D341Med (cell line): Measurements from ENCODE around the gene SFXN5.

Experiments
- DNase-seq: peaks from one replicate; pipeline ENCODE4 v3.0.0; 2012; ENCODE audit warnings: low spot score

Gene SFXN5

DNA sequence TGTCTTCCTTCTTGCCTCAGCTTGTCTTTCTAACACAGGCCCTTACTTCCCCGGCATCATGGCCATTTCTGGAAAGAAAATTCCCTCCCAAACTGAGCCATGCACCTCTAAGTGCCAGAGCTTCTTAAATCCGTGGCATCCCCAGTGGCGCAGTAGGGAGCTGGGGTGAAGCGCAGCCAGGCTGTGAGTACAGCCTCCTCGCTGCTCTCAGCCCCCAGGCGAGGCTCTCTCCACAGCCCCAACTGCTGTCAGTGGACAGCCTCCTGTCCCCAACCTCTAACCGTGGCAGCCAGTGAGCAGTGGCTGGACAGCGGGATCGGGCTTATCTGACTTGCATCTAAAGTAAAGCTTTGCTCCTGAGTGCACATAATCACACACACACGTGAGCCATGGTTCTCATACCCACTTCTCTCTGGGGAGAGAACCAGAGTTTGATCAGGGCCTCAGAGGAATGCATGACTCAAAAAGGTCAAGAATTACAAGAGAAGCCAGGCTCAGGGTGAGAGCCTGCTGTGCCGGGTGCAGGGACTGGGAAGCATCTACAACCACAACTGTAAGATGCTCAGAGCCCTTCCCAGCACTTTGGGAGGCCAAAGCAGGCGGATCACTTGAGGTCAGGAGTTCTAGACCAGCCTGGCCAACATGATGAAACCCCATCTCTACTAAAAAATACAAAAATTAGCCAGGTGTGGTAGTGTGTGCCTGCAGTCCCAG lies 50.7 kb downstream of the SFXN5 start:
- no peak for DNase-seq

DNA sequence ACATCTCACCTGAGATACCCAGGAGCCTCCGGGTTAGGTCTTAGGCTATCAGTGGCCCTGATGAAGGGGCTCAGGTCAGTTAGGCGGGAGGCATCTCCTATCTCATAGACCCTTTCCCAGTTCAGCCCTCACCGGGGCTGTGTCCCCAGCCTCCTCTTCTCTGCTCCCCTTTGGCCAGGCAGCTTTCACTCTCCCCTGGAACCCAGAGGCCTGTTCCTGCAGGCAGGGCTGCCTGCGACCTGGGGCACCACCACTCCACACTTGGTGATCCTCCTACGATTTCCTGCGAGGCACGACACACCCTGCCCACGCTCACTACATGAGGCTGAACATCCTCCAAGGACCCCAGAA lies 51.2 kb downstream of the SFXN5 start:
- DNase-seq = no peak

DNA sequence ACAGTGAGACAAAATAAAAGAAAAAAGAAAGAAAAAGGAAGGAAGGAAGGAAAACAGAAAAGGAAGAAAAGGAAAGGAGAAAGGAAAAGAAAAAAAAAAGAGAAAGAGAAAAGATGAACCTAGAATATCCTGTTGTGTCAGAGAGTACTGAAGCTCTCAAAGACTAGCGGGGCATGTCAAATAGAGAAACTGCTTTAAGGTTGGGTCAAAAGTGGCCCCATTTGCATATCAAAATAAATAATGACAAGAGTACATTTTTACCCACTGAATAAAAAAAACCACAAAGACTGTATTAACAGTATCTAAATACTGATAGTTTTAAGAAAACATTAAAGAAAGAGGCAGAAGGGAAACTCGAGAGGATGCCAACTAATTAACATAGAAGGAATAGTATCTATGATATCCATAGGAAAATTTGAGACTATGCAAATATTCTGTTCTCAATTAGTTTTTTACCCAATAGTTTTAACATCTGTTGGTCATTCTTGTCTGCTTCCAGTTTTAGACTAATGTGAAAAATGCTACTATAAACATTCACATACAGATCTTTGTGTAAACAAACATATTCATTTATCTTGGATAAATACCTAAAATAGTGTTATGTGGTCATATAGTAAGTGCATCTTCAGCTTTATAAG lies 53.2 kb downstream of the SFXN5 start:
- DNase-seq = no peak

DNA sequence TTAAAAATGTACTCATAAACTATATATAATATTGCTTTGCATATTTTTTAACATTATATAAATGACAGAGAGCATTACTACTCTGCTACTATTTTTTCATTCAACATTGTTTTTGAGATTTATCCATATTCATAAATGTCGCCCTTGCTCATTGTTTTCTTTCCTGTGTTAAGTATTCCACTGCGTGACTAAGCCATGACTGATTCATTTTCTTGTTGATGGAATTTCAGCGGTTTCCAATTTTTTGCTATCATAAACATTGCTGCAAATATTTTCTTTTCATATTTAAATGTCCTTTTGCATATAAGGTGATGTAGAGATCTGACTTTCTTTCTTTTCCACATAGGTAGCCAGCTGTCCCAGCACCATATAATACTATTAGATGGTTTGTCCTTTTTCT lies 57.6 kb downstream of the SFXN5 start:
- no peak for DNase-seq

DNA sequence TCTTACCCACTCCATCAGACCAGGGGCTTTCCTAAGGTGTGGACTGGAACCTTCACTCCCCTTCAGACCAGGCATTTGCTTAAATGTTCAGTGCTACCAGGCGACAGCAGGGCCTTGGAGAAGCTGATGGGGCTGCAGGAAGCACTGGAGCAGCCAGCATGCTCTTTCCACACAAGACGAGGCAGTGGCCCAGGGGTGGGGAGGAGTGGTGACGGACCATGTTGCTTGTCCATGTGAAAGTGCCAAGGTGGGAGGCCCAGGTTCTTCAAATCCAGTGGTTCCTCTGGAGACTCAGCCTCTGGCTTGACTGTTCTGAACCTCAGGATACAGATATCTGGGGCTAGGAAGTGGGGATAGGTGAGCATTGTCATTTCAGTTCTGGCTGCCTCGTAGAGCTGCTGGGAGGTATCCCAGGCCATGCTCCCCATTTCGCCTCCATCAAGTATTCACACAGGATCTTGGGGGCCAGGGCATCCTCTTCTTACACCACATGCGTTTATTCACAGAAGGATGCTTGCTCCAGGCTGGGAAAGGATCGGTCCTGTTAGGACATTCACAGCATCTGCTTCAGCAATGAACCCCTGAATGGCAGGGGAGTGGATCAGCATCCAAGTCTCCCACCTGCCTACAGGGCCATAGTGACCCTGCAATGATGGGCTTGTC lies 62.2 kb downstream of the SFXN5 start:
- no peak for DNase-seq

DNA sequence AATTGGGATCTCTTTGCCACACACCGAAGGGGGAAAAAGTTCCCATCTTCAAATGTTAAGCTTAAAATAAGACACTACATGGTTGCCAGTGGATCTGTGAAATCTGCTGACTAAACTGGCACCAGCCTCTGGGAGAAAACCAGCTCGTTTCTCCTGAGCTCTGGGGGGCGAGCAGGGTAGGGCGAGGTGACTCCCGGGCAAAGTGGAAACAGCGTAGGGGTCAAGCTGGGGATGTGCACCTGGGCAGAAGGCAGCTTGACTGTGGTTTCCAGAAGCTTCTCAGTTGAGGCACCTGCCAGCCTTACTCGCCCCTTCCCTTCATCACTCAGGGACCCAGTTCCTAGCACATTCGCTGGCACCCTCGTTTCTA lies 62.8 kb downstream of the SFXN5 start:
- no peak for DNase-seq

DNA sequence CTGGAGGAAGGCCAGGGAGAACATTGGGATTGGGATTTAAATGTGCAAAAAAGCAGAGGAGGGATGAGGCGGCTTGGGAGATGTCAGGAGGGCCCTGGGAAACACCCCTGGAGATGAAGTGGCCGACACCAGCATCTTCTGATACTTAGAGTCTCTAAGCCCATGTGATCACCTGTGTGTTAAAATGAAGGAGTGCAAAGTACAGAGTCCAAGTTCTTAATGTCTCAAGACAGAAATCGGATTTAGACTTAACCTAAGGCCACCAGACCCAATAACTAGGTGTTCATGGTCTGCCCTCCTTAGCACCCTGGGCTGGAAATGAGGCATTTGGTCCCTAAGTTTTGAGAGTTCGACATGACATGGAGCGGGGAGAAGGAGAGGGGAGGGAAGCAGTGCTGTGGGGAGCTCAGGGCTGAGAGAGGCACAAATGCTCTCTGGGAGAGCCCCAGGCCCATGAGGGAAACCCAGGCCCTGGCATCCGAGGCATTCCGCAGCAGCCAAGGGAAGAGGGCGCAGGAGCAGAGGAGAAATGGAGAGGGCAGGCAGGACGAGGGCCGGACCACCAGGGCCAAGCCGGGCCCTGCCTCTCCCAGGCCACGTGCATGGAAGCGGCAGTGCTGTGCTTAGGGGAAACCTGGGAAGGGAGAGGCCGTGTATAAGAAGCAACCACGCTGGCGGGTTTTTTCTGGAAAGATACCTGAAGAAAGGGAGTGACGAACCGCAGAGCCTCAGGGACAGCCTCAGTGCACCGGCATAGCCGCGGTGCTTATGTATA lies 63.3 kb downstream of the SFXN5 start:
- DNase-seq = peak; percentile 2

DNA sequence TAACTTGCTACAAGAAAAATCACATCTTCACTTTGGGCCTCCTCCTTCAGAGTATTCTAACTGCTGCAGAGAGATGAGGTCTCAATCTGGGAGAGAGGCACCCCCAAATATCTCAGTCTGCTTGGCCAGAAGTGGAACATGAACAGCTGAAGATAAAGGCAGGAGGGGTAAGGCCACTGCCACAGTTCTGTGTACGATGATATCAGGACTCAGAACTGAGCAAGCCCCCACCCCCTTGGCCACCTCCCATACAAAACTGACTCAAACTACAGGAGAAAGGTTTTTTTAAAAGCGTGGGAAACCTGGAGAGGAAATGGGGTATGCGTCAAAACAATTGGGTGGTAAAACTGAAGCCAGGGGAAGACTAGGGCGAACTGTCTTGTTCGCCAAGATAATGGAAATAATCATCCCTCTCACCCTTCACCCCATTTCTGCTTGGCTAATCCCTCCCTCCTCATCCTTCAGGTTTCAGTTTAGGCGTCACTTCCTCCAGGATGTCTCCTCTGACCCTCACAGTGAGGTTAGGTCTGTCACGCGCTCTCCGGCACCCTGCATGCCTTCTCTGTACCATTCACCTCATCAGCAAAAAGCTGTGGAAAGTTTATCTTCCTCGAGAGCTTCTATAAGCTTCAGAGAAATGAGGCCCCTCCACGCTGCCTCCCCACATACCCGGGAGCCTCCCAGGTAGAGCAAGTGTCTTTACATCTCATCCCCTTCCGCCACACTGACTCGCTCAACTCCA lies 64.4 kb downstream of the SFXN5 start:
- peak; percentile 1 for DNase-seq

DNA sequence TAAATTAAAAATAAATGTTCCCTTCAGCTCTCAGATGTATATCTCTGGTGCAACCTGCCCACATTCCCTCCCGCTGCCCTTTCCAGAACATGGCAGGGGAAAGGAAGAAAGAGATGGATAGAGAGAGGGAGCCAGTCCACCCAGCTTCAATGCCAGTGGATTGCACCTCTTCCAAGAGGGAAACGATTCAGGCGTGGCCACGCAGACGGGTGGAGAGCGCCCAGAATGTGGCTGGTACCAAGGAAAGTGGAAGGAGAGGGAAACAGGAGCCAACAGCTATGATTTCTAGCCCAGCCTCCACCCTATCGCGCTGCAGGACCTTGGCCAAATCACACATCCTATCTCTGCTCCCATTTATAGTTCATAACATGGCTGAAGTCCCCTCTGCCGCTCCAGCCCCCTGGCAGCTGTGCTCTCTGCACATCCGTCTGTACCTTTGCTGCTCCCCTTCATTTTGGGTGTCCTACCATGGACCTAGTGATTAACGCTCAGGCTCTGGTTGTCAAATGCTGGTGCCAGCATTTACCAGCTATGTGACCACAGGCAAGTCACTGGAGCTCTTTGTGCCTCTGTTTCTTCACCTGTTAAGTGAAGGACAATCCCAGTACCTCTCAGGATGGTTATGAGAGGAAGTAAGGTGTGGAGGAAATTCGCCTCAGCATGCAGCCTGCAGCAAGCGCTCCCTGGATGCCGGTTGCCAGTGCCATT lies 66.5 kb downstream of the SFXN5 start:
- peak; percentile 2 for DNase-seq

DNA sequence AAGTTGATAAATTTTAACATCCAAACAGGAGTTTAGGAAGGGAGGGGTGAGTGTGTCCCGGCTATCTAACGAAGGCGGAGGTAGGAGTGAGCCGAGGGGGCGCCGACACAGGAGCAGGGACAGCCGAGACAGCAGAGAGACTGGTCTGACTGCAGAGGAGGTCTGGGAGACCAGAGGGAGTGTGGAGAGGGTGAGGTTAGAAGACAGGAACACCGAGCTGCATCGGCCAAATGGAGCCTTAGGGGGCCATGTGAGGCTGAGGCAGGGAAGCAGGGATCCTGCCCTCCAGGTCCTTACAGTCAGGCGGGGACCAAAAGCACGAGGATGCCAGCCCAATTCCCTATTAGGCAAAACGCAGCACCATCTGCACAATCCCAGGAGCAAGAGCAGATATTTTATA lies 67.0 kb downstream of the SFXN5 start:
- DNase-seq = peak; percentile 10

DNA sequence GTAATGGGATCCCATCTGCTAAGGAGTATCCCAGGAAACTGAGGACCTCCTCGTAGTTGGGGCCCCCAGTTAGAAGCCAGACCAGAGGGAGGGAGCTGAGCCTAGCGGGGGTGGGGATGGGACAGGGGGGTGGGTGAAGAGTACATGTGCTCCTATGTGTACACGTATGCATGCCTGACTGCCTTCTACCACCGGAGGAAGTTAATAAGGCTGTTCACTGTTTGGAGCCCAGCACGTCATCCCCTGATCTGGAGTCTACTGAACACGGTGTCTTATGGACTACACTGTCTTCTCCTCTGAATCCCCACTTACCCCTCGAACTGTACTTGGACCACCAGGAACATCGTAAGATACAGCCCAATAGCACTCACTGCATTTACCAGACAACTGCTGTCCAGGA lies 68.5 kb downstream of the SFXN5 start:
- DNase-seq = no peak

DNA sequence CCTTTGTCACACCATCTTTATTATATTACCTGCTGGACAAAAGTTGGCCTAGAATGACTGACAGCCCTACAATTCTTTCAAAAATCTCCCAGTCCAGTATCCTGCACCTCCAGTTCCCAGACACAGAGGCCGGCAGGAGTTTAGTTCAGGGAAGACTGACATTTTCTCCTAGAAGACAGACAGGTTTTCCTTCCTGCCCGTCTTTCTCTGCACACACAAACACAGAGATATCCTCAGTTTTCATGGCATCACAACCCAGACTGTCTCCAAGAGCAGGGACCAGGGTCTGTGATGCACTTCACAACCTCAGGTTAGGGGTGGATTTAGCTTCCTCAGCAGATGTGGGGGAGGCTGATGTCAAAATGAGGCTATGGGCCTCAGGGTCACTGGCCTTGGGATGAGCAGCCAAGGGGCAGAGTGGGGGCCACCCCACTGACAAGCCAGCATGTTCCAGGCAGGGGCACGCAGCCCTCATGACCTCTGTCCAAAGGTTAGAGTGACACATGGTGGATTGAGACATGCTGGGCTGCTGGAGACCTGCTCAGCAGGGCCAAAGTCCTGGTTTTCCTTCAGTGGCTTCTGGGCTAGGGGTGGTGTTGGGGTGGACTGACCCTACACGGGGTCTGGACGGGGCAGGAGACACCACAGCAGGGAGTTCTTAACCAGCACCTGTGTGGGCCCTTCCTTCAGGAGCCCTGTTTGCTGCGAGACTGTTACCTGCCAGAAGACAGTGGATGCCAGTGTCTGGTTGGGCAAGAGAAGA lies 70.5 kb downstream of the SFXN5 start:
- peak; percentile 3 for DNase-seq

DNA sequence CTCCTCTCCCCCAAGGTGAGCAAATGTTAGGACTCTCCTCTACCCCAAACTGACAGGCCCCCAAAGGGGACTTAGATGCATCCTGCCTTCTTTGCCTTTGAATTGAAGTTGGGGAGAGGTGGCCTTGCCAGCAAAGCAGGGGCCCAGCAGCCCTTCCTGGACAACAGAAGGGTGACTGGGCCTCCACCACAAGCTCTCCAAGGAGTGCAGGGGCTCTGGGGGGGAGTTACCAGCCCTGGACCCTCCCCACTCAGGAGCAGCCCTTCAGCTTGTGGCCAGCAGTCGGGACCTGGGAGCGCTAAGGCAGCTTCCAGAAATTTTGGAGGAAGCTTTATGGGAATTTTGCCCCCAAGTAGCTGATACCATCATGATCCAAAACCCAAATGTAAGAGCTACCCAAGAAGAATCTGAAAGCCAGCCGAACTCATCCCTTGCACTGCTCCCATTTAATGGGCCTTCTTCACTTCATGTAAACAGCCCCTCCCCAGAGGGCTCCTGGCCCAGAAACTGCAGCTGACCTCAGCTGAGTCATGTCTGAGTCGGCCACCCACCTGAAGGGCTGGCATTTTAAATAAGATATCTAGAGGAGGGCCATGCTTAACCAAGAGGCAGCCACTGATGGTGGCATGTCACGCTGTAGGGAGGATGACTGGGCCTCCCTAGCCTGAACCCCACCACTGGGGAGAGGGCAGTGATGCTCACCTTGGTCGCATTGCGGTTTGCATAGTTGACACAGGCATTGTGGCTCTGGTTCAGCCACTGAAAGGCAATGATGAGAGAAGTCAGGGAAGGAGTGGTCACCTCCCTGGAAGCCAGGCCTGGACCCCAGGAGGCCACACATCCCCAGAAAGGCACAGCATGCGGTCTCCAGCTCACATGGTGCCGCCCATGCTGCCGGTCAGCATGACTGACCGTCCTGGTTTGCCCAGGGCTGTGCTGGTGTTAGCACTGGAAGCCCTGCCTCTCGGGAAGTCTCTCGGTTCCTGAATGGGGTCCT lies 71.5 kb downstream of the SFXN5 start:
- no peak for DNase-seq

DNA sequence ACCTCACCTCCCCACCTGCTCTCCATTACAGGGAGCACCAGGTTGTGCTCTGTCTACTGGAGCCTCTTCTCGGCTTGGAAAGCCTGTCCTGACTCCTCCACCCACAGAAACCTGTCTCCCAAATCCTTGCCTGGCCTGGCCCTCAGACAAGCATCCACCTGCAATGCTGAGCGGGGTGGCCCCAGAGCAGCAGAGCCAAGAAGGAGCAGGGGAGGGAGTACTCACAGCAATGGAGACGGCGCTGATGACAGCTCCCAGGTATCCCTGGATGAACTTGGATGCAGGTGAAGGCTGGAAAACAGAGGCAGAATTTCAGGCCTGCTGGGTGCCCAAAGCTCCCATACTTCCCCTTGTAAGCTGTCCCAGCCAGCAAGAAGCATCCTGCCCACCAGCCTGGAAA lies 72.8 kb downstream of the SFXN5 start:
- peak; percentile 13 for DNase-seq

DNA sequence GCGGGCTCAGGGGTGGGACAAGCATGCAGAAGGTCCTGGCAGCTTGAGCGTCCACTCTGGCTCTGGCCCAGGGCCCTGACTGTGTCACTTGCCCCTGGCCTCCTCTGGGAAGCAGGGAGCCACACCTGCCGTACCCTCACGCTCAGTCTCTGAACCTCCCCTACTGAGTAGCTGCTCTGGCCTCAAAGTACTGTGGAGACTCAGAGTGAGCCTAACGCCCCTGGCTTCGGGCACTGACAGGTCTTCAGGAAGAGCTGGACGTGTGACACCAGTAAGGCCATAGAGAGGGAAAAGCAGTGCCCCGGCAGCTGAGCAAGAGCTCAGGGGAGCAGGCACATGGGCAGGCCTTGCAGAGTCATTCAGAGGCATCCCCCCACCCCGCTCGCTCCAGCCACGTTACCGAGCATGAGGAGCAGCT lies 73.3 kb downstream of the SFXN5 start:
- DNase-seq = peak; percentile 5

DNA sequence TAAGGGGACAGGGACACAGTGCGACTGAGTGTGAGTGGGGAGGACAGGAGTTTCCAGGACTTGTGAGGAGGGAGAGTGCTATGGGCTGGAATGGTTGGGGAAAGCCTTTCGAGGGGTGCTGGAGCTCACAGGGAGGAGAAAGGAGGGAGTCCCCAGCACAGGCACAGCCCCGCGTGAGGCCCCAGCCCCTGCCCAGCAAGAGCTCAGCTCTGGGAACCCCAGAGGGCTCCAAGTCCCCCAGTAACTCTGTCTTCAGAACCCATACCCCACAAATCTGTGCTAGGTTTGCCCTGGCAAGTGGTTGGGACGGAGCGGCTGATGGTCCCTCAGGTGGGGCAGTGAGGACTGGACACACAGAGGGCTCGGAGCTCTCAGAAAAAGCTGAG lies 75.4 kb downstream of the SFXN5 start:
- peak; percentile 10 for DNase-seq

DNA sequence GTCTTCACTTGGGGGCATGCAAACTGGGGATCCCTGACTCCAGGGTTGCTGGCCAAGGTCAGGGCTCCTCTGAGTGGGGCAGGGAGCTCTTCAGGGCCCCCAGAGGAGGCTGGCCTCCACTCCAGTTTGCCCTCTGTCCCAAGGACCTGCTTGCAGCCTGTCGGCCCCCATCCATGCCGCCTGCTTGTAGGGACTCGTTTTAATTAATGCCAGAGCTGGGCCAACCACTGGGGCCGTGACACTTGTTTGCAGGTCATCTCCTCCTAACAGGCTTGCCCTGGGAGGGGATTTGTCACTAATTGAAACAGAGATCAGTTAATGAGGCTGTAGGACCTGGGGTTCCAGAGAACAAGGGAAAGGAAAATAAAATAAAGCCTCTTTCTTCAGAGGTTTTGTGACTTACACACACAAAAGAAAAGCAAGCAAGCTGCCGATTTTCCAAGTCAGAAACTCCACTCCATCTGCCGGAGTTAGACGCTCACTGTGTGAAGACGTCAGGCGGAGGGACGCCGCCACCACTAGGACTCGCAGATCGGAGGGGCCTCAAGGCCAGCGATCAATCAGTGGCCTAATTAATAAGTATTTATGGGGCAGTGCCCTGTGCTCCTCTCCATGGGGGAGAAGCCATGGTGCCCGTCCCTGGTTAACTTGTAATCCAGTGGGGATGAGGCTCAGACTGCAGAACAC lies 75.9 kb downstream of the SFXN5 start:
- DNase-seq = peak; percentile 12

DNA sequence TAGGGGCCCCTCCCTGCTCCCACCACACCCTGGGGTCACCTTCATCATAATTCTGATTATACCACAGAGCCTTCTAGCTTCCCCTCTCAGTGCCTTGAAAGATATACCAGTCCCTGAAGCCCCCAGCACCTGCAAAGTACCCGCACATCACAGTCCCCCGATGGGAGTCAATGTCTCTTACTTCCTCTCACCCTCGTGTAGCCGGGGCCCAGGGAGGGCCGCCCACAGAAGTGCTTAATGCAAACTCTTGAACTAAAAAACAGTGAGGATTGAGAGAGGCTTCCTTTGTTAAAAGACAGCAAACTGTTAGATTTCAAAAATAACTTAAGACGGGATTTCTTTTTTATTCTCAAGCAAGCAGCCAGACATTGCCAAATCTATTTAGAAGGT lies 76.5 kb downstream of the SFXN5 start:
- no peak for DNase-seq
